Small intestine (tissue), 7 donors: ENCODE results near the gene CHST4. TPM values are rescaled to one million over a fixed set of nuclear protein-coding genes. Genes with fewer than 3 reads are reported as not detected.
"Not testable (repeated sequence)": the region's sequence is repeated elsewhere in the genome, so short reads cannot be mapped to it uniquely, and the experiment has no call there.

ENCODE experiments used
- DNase-seq, 2 donors: peaks; one replicate each; pipeline versions ENCODE4 v3.0.0 to v3.0.0-alpha.2; 2013
- FAIRE-seq: peaks from 2 replicates; lab custom pipeline; 2012; peaks lifted over from hg19 to GRCh38; lab: Jason Lieb, UNC
- H3K27ac ChIP-seq, 3 donors: one replicate each; pipeline ENCODE4 v1.5.1; 2013; ENCODE audit warnings: low read length in 2 of 3, mild to moderate bottlenecking in 2 of 3, control low read depth in 1 of 3, inconsistent platforms in 1 of 3, low read depth in 1 of 3, moderate library complexity in 1 of 3
- H3K27me3 ChIP-seq, 3 donors: one replicate each; pipeline ENCODE4 v1.6.1; 2013; ENCODE audit warnings: low read length in 3 of 3, inconsistent platforms in 1 of 3; ENCODE audit not compliant: control insufficient read depth in 3 of 3, insufficient read depth in 3 of 3
- H3K36me3 ChIP-seq, 3 donors: one replicate each; pipeline ENCODE4 v1.6.1; 2013; ENCODE audit warnings: low read length in 3 of 3, inconsistent platforms in 1 of 3, low read depth in 1 of 3, mild to moderate bottlenecking in 1 of 3, moderate library complexity in 1 of 3; ENCODE audit not compliant: control insufficient read depth in 3 of 3, insufficient read depth in 2 of 3
- H3K4me1 ChIP-seq, 3 donors: one replicate each; pipeline ENCODE4 v1.6.1; 2013; ENCODE audit warnings: low read length in 2 of 3, inconsistent platforms in 1 of 3, low read depth in 1 of 3, mild to moderate bottlenecking in 1 of 3, moderate library complexity in 1 of 3; ENCODE audit not compliant: control insufficient read depth in 3 of 3, insufficient read depth in 2 of 3
- H3K4me3 ChIP-seq, 3 donors: one replicate each; pipeline ENCODE4 v1.5.1; 2013; ENCODE audit warnings: low read length in 3 of 3, control low read depth in 1 of 3, inconsistent platforms in 1 of 3, low read depth in 1 of 3, mild to moderate bottlenecking in 1 of 3, moderate library complexity in 1 of 3
- H3K9me3 ChIP-seq, 2 donors: one replicate each; pipeline ENCODE4 v1.6.1; 2013; ENCODE audit warnings: low read depth in 1 of 2, low read length in 1 of 2; ENCODE audit not compliant: control insufficient read depth in 2 of 2, insufficient read depth in 1 of 2
- WGBS, 3 donors: extraction: QIAGEN DNeasy Blood & Tissue Kit; methylation state at CpG; one replicate each; pipeline ENCODE4 v1.1.7; 2013; 5-methylcytosine and 5-hydroxymethylcytosine counted together
- polyA plus RNA-seq, 4 donors: library from polyadenylated mRNA; stranded (reverse) in 3 of 4; unstranded in 1 of 4; fragments of 200-250 nt in 3 of 4; fragments of 120-200 nt in 1 of 4; gene quantifications; one replicate each; pipeline versions ENCODE4 v1.2.1 to v1.2.3, GENCODE V29; 2013
- donor health status: healthy with polysubstance abuse.
- donor health status: control.
- donor health status: control.
- donor health status: Bipolar disorder and iron deficiency.
- donor health status: healthy.

The CHST4 gene
- polyA plus RNA-seq, 4 donors = 0.06 to 0.15 TPM; not detected in 2

GRCh38 chr16:71490361-71490760, 35.9 kb upstream of the CHST4 start:
- Histone ChIP-seq H3K4me3 (no peak overlapping the region), H3K27ac (no peak overlapping the region), H3K9me3 (no peaks in the 10 kb centered on the region), H3K27me3 (no peaks in the 10 kb centered on the region), H3K36me3 (no peaks in the 10 kb centered on the region), H3K4me1 (no peaks in the 10 kb centered on the region)
- no peak for FAIRE-seq
- DNase-seq = no peak

- Histone ChIP-seq H3K9me3 (no peaks in the 10 kb centered on the region), H3K36me3 (no peaks in the 10 kb centered on the region), H3K27me3 (no peaks in the 10 kb centered on the region), H3K27ac (no peak overlapping the region), H3K4me3 (no peak overlapping the region), H3K4me1 (no peaks in the 10 kb centered on the region)
- 60 to 72% (median 68%) methylated on average over 3 of the region's 3 CpGs for WGBS, 3 donors
- DNase-seq = no peak
- FAIRE-seq = no peak
Measured at GRCh38 chr16:71491054-71491453, 35.2 kb upstream of the CHST4 start.

GRCh38 chr16:71492786-71493185, 33.4 kb upstream of the CHST4 start:
- Histone ChIP-seq H3K27ac (no peak overlapping the region), H3K9me3 (no peaks in the 10 kb centered on the region), H3K36me3 (no peaks in the 10 kb centered on the region), H3K4me3 (no peak overlapping the region), H3K4me1 (no peaks in the 10 kb centered on the region), H3K27me3 (no peaks in the 10 kb centered on the region)
- no peak for DNase-seq
- 75 to 78% (median 76%) methylated on average over 2 of the region's 2 CpGs for WGBS, 3 donors
- FAIRE-seq = no peak

- Histone ChIP-seq H3K27ac (no peak overlapping the region), H3K27me3 (no peaks in the 10 kb centered on the region), H3K9me3 (no peaks in the 10 kb centered on the region), H3K4me3 (no peak overlapping the region), H3K4me1 (no peaks in the 10 kb centered on the region), H3K36me3 (no peaks in the 10 kb centered on the region)
- no peak for FAIRE-seq
- no peak for DNase-seq
- WGBS, 3 donors = 70 to 87% (median 84%) methylated on average over 3 of the region's 3 CpGs
Measured at GRCh38 chr16:71493213-71493612, 33.0 kb upstream of the CHST4 start.

GRCh38 chr16:71498031-71498430, 28.2 kb upstream of the CHST4 start:
- Histone ChIP-seq H3K9me3 (no peaks in the 10 kb centered on the region), H3K4me1 (no peaks in the 10 kb centered on the region), H3K27ac (no peak overlapping the region), H3K27me3 (peaks cover 0 to 6% (median 0%) of the 10 kb centered on the region in 3 donors), H3K36me3 (no peaks in the 10 kb centered on the region), H3K4me3 (no peak overlapping the region)
- 84 to 95% (median 89%) methylated on average over 3 of the region's 3 CpGs for WGBS, 3 donors
- no peak for DNase-seq
- FAIRE-seq = no peak

- Histone ChIP-seq H3K27ac (no peak overlapping the region), H3K27me3 (peaks cover 0 to 6% (median 0%) of the 10 kb centered on the region in 3 donors), H3K4me3 (no peak overlapping the region), H3K9me3 (no peaks in the 10 kb centered on the region), H3K4me1 (no peaks in the 10 kb centered on the region), H3K36me3 (no peaks in the 10 kb centered on the region)
- DNase-seq (peak; percentile 51 to 67), FAIRE-seq (no peak)
- 0 to 1% (median 0%) methylated on average over 3 of the region's 3 CpGs for WGBS, 3 donors
Measured at GRCh38 chr16:71499775-71500364, 26.4 kb upstream of the CHST4 start.

GRCh38 chr16:71500964-71501363, 25.3 kb upstream of the CHST4 start:
- Histone ChIP-seq H3K4me3 (no peak overlapping the region), H3K27me3 (peaks cover 0 to 6% (median 0%) of the 10 kb centered on the region in 3 donors), H3K4me1 (no peaks in the 10 kb centered on the region), H3K9me3 (no peaks in the 10 kb centered on the region), H3K36me3 (no peaks in the 10 kb centered on the region), H3K27ac (no peak overlapping the region)
- DNase-seq (no peak), FAIRE-seq (no peak)
- 71 to 81% (median 72%) methylated on average over 2 of the region's 2 CpGs for WGBS, 3 donors

GRCh38 chr16:71501547-71501946, 24.7 kb upstream of the CHST4 start:
- Histone ChIP-seq H3K27me3 (peaks cover 0 to 6% (median 0%) of the 10 kb centered on the region in 3 donors), H3K36me3 (no peaks in the 10 kb centered on the region), H3K4me3 (no peak overlapping the region), H3K9me3 (no peaks in the 10 kb centered on the region), H3K27ac (no peak overlapping the region), H3K4me1 (no peaks in the 10 kb centered on the region)
- DNase-seq = no peak
- FAIRE-seq = no peak
- WGBS, 3 donors = 25 to 43% (median 43%) methylated on average over 3 of the region's 3 CpGs

GRCh38 chr16:71504051-71504450, 22.2 kb upstream of the CHST4 start:
- FAIRE-seq, DNase-seq, H3K4me3 ChIP-seq, H3K36me3 ChIP-seq, H3K27ac ChIP-seq, H3K4me1 ChIP-seq, H3K9me3 ChIP-seq, H3K27me3 ChIP-seq: not testable (repeated sequence)
- WGBS, 3 donors = 75 to 76% (median 76%) methylated on average over 7 of the region's 7 CpGs
